ENCODE measurements around the gene ACYP1. TPM values are rescaled to one million over a fixed set of nuclear protein-coding genes. Genes with fewer than 3 reads are reported as not detected.
A peak's percentile ranks its signal among the peaks of the same experiment; 100 is the strongest.

Gene ACYP1
- total RNA-seq (2014; rRNA removed; shearing (Covaris generic)) = 43.6 and 46.7 TPM in 2 replicates

DNA sequence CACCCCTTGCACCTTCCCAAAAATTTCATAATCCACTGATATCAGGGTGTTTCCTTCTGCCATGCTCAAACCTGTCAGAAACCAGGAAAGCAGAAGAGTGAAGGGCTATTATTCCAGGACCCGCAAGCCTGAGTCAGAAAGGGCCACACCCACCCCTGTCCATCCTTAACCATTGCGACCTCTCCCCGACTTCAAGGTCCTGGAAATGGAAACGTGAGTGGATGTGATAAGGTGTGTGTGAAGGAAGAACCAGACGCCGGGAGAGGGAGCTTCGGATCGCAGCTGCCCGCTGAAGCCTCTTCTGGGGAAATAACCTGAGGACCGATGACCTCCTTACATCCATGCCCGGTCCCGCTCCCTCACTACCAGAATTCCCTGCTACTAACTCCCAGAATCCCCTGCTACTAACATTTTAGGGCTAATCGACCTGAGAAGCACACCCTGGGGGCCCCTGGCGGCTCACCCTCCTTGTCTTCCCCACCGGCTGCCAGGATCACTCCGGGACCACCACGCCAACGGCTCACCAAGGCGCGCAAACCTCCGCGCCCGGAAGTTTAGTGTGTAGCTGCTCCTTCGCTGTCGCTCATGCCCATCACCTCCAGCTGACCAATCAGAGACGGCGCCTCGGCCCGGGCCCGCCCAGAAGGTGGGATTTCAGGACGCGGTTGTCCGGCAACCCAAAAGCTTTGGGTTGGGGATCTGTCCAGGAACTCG lies at the start of gene ACYP1:
ACYP1 (minus strand) TSS at position 534 of the 714 bp plus-strand sequence; CDS start at position 63, 471 bp downstream.
- DNase-seq (ENCODE audit: low read depth) = peak; percentile 84

GRCh38 chr14:75109877-75110276 lies 46.1 kb upstream of the ACYP1 start:
- DNase-seq (ENCODE audit: low read depth) = no peak

DNA sequence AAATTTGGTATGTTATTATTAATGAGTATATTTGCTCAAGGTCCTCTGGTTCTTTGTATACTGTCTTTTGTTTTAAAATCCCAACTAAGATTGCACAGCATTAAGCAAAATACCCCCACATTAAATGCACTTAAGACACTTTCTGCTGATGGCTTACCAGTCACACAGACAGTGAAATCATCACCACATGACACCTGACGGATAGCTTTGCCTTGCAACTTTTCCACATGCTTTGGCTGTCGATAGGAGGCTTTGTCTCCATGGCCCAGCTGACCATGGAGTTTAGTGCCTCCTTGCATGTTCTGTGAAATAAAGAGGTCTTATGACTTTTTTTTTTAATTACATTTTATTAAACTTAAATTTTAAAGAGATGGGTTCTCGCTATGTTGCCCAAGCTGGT lies 43.4 kb upstream of the ACYP1 start:
- DNase-seq (ENCODE audit: low read depth) = no peak

GRCh38 chr14:75101491-75101890 lies 37.7 kb upstream of the ACYP1 start:
- DNase-seq (ENCODE audit: low read depth) = no peak

DNA sequence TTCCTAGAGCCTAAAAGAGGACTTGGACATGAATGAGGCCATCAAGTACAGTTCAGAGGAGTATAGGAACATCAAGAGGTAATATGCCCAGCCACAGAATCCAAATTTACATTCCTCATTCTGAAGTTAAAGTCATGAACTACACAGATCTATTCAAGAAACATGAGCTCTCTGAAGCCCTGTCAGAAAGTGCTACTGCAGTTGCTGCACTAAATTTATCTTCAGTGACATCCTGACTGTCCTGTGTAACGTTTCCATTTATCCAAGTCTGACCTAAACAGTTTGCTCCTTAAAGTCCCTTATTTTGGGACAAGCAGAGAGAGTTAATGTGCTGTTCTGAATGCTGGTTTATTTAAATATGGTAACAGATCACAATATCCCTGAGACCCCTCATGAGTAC lies 34.9 kb upstream of the ACYP1 start:
- DNase-seq (ENCODE audit: low read depth) = no peak

- DNase-seq (ENCODE audit: low read depth) = no peak
Observed at GRCh38 chr14:75098212-75098611, 34.4 kb upstream of the ACYP1 start.

- no peak for DNase-seq (ENCODE audit: low read depth)
Observed at GRCh38 chr14:75096959-75097358, 33.1 kb upstream of the ACYP1 start.

DNA sequence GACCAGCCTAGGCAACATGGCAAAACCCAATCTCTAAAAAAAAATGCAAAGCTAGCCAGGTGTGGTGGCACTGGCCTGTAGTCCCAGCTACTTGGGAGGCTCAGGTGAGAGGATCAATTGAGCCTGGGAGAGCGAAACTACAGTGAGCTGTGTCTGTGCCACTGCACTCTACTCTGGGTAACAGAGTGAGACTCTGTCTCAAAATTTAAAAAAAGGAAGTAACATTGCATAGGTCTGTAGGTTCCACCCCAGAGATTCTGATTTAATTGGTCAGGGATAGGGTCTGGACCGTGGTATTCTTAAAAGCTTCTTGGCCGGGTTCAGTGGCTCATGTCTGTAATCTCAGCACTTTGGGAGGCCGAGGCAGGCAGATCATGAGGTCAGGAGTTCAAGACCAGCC lies 31.9 kb upstream of the ACYP1 start:
- DNase-seq (ENCODE audit: low read depth) = no peak

GRCh38 chr14:75094896-75095295 lies 31.1 kb upstream of the ACYP1 start:
- no peak for DNase-seq (ENCODE audit: low read depth)

- DNase-seq (ENCODE audit: low read depth) = no peak
Observed at GRCh38 chr14:75092698-75093097, 28.9 kb upstream of the ACYP1 start.

GRCh38 chr14:75091251-75091650 lies 27.4 kb upstream of the ACYP1 start:
- DNase-seq (ENCODE audit: low read depth) = no peak

DNA sequence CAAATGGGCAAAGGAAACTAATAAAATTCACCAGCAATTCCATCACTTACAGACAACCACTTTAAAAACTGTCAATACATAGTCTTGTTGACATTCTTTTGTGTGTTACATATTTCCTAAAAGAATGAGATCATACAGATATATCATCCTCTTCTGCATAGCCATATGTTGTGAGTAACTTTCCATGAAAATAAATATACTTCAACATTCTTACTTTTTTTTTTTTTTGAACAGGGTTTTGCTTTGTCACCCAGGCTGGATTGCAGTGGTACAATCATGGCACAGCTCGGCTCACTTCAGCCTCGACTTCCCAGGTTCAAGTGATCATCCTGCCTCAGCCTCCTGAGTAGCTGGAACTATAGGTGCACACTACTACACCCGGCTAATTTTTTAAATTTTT lies 26.5 kb upstream of the ACYP1 start:
- DNase-seq (ENCODE audit: low read depth) = no peak

GRCh38 chr14:75088566-75089373 lies 24.9 kb upstream of the ACYP1 start:
- DNase-seq (ENCODE audit: low read depth) = peak; percentile 49

- DNase-seq (ENCODE audit: low read depth) = no peak
Observed at GRCh38 chr14:75088153-75088552, 24.3 kb upstream of the ACYP1 start.

- no peak for DNase-seq (ENCODE audit: low read depth)
Observed at GRCh38 chr14:75084513-75084912, 20.7 kb upstream of the ACYP1 start.

GRCh38 chr14:75083271-75083670 lies 19.4 kb upstream of the ACYP1 start:
- DNase-seq (ENCODE audit: low read depth) = no peak

GRCh38 chr14:75081660-75082229 lies 17.9 kb upstream of the ACYP1 start:
- DNase-seq (ENCODE audit: low read depth) = no peak

GRCh38 chr14:75079521-75079920 lies 15.7 kb upstream of the ACYP1 start:
- DNase-seq (ENCODE audit: low read depth) = no peak

GRCh38 chr14:75077794-75078193 lies 14.0 kb upstream of the ACYP1 start:
- no peak for DNase-seq (ENCODE audit: low read depth)

DNA sequence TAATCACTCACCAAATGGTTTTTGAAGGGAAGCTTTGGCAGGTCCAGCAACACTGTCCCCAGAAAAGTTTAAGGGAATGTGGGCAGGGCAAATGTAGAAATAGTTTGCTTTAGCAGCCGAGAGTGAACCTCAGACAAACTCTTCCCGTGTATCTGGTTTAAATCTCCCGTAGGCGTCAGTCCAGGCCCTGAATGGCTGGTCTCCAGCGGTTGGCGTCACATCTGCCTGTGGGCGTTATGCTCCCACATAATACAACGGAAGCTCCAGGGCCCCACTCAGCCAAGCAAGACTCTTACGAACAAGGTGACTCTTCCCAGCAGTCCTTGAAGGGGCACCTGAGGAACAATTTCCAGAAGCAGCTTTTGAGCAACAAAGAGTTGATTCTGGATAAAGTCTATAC lies 6.6 kb upstream of the ACYP1 start:
- DNase-seq (ENCODE audit: low read depth) = no peak

- no peak for DNase-seq (ENCODE audit: low read depth)
Observed at GRCh38 chr14:75069811-75070145, 6.0 kb upstream of the ACYP1 start.

GRCh38 chr14:75069121-75069810 lies 5.4 kb upstream of the ACYP1 start, which contains the start of gene ZC2HC1C:
Gene ZC2HC1C, plus strand, starts transcription at chr14:75069641. Its CDS starts 933 bp downstream, at chr14:75070574.
- peak; percentile 81 for DNase-seq (ENCODE audit: low read depth)
